Sciatic nerve (tissue), 2 donors: ENCODE results near the gene TRIM69. TPM values are rescaled to one million over a fixed set of nuclear protein-coding genes. Genes with fewer than 3 reads are reported as not detected.
A peak's percentile ranks its signal among the peaks of the same experiment; 100 is the strongest.
"Not testable (repeated sequence)": the region's sequence is repeated elsewhere in the genome, so short reads cannot be mapped to it uniquely, and the experiment has no call there.

Experiments used
- ATAC-seq: fragments of 200-7000 bp; cut with Tn5 transposase; one replicate; pipeline ENCODE4 v1.9.1; 2020; ENCODE audit warnings: mild to moderate bottlenecking, moderate library complexity
- DNase-seq: peaks from one replicate; pipeline ENCODE4 v3.0.0-alpha.2; 2020; ENCODE audit warnings: low spot score
- intact Hi-C: fragments of 100-400 bp; cut with DNase I; formaldehyde crosslinking; loops from one replicate; pipeline ENCODE4 v1.14.2; 2022
- total RNA-seq: library from RNA; stranded (reverse); fragmentation: NEBNext Ultra II Directional; extraction: Animal tissue kit (Norgen Biotek cat#: 25700); gene quantifications from one replicate; pipeline ENCODE4 v1.2.1, GENCODE V29; 2021
- donor health status: DM: no; HTN: no; CAD: no.
- donor health status: DM: no; HTN: no; CAD: no.

The TRIM69 gene
- total RNA-seq, 1 donor from 2014 or later: 28.0 TPM

DNA sequence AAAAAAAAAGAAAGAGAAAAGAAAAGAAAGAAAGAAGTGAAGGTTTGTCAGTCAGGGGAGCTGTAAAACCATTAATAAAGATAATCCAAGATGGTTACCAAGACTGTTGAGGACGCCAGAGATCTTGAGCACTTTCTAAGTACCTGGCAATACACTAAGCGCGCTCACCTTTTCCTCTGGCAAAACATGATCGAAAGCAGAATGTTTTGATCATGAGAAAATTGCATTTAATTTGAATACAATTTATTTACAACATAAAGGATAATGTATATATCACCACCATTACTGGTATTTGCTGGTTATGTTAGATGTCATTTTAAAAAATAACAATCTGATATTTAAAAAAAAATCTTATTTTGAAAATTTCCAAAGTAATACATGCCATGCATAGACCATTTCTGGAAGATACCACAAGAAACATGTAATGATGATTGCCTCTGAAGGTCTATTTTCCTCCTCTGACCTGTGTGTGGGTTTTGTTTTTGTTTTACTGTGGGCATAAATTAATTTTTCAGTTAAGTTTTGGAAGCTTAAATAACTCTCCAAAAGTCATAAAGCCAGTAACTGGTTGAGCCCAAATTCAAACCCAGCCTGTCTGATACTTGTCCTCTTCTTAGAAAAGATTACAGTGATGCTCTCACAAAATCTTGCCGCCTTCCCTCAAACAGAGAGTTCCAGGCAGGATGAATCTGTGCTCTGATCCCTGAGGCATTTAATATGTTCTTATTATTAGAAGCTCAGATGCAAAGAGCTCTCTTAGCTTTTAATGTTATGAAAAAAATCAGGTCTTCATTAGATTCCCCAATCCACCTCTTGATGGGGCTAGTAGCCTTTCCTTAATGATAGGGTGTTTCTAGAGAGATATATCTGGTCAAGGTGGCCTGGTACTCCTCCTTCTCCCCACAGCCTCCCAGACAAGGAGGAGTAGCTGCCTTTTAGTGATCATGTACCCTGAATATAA is 23.0 kb upstream of the TRIM69 start:
- no peak for DNase-seq
- intact Hi-C loops: no loop called here
- no peak for ATAC-seq

DNA sequence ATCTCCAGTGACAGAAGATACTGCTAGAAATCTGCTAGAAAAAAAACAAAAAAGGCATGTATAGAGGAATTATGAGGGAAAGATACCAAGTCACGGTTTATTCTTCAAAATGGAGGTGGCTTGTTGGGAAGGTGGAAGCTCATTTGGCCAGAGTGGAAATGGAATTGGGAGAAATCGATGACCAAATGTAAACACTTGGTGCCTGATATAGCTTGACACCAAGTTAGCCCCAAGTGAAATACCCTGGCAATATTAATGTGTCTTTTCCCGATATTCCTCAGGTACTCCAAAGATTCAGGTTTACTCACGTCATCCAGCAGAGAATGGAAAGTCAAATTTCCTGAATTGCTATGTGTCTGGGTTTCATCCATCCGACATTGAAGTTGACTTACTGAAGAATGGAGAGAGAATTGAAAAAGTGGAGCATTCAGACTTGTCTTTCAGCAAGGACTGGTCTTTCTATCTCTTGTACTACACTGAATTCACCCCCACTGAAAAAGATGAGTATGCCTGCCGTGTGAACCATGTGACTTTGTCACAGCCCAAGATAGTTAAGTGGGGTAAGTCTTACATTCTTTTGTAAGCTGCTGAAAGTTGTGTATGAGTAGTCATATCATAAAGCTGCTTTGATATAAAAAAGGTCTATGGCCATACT is 21.1 kb upstream of the TRIM69 start:
- intact Hi-C loops: no loop called here
- ATAC-seq: no peak

GRCh38 chr15:44715797-44716334 is 20.5 kb upstream of the TRIM69 start:
- ATAC-seq (no peak), DNase-seq (no peak)
- intact Hi-C loops: no loop called here

More for the DNA sequence above, 21.1 kb upstream of the TRIM69 start:
- no peak for DNase-seq

DNA sequence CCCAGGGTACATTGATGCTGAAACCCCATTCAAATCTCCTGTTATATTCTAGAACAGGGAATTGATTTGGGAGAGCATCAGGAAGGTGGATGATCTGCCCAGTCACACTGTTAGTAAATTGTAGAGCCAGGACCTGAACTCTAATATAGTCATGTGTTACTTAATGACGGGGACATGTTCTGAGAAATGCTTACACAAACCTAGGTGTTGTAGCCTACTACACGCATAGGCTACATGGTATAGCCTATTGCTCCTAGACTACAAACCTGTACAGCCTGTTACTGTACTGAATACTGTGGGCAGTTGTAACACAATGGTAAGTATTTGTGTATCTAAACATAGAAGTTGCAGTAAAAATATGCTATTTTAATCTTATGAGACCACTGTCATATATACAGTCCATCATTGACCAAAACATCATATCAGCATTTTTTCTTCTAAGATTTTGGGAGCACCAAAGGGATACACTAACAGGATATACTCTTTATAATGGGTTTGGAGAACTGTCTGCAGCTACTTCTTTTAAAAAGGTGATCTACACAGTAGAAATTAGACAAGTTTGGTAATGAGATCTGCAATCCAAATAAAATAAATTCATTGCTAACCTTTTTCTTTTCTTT is 19.2 kb upstream of the TRIM69 start:
- intact Hi-C loops: no loop called here
- DNase-seq (no peak), ATAC-seq (no peak)

- intact Hi-C loops: no loop called here
- ATAC-seq: no peak
- DNase-seq: no peak
Measured at GRCh38 chr15:44718180-44718926, 18.0 kb upstream of the TRIM69 start.

DNA sequence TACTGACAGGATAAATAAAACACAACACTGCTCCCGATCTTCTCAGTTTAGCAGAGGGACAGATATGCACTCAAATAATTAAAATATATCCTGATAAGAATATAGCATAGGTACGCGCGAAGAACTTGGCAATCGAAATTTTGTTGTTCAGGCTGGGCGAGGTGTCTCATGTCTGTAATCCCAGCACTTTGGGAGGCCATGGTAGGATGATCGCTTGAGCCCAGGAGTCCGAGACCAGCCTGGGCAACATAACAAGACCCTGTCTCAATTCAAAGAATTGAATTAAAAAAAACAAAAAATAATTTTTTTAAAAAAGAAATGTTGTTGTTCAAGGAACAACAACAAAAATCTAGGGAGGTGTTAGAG is 17.4 kb upstream of the TRIM69 start:
- ATAC-seq: no peak
- intact Hi-C loops: no loop called here
- DNase-seq: no peak

DNA sequence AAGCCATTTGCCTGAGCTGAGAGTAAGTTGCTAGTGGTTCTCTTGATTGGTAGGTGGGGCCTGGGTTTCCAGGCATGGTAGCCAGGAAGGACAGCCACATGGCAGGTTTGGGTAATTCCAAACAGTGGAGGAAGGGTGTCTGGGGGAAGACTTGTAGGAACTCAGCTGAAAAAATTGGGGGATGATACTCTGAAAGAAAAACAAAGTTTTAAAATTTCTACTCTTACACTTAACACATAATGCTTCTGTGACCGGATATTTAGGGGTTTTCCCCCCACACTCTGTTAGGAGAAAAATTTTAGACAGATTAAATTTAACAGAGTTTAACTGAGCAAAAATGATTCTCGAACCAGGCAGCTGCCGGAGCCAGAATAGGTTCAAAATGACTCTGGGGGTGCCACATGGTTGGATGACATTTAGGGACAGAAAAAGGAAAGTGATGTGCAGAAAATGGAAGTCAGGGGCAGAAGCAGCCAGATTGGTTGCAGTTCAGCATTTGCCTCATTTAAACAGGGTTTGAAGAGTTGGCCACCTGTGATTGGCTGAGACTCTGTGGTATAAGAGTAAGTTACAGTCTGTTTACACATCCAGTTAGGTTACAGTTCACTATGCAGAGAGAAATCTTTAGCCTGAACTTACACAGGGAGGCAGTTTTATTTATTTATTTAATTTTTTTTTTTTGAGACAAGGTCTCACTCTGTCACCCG is 16.9 kb upstream of the TRIM69 start:
- ATAC-seq (no peak), DNase-seq (no peak)
- intact Hi-C loops: no loop called here

- ATAC-seq, DNase-seq, intact Hi-C loops: not testable (repeated sequence)
Measured at GRCh38 chr15:44720000-44720435, 16.3 kb upstream of the TRIM69 start.

- ATAC-seq (no peak), DNase-seq (no peak)
- intact Hi-C loops: no loop called here
Measured at GRCh38 chr15:44720460-44721176, 15.7 kb upstream of the TRIM69 start.

- no peak for ATAC-seq
- DNase-seq: no peak
Measured at GRCh38 chr15:44722011-44722410, 14.3 kb upstream of the TRIM69 start.

DNA sequence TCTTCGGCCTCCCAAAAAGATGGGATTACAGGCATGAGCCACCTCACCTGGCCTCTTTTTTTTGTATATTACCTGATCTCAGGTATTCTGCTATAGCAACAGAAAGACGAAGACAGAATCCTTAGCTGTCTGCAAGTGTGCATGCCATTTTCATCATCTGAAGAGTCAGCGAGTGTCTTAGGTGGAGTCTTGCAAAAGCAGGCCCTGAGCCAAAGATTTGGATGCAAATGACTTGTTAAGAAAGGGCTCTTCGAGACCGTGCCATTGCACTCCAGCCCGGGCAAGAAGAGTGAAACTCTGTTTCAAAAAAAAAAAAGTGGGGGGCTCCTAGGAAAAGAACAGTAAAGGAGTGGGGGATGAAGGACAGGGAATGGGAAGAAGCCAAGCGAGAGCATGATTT is 10.2 kb upstream of the TRIM69 start:
- DNase-seq: no peak
- no peak for ATAC-seq
- intact Hi-C loops: no loop called here

More at GRCh38 chr15:44722011-44722410, 14.3 kb upstream of the TRIM69 start:
- intact Hi-C loops: no loop called here

GRCh38 chr15:44726568-44727484 is 9.5 kb upstream of the TRIM69 start:
- DNase-seq: no peak
- no peak for ATAC-seq
- intact Hi-C loops: no loop called here

- no peak for ATAC-seq
- no peak for DNase-seq
- intact Hi-C loops: no loop called here
Measured at GRCh38 chr15:44727485-44728231, 8.7 kb upstream of the TRIM69 start.

DNA sequence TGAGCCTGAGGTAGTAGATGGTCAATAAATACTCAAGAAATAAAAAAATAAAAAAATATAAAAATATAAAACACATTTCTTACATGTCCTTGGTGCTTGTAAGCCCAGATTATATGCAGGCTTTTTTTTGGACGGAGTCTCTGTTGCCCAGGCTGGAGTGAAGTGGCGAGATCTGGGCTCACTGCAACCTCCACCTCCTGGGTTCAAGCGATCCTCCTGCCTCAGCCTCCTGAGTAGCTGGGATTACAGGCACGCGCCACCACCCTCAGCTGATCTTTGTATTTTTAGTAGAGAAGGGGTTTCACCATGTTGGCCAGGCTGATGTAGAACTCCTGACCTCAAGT is 8.1 kb upstream of the TRIM69 start:
- ATAC-seq, intact Hi-C loops, DNase-seq: not testable (repeated sequence)

DNA sequence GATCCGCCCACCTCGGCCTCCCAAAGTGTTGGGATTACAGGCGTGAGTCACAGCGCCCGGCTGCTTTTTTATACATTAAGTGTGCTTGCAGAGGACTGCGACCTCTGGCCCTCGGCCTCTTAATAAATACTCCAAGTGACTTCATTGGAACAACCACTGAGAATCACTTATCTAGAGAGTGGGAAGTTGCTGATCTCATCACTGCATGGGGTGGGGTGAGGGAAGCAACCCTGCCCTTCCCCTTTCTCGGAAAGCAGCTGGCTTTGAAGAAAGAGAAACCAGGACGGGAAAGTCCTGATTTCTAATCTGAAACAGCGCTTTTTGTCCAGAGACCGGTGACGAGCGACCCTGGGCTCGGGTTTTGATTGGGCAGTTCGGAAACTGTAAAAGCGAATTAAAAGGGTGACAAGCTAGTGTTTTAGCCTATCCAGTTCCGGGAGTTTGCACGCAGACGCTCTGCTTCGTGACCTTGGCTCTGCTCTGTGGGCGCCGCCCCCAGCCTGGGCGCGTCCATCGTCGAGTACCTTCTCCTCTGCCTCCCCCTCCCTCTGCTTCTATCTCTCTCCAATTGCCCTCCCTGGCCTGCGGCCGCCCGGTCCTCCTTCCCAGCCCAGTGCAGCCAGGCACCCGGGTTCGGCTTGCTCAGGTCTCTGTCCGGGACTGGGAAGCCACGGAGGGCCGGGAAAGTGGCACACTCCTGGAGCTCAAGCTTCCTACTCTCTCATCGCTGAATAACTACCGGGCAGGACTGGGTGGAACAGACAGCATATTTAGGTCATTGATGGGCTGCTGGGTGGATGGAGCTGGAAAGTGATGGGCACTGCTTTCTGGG is 7.5 kb upstream of the TRIM69 start:
- ATAC-seq (peak; percentile 98), DNase-seq (peak; percentile 95)
- intact Hi-C loops: no loop called here
